ENCODE measurements around the gene BCL2. TPM values are rescaled to one million over a fixed set of nuclear protein-coding genes. Genes with fewer than 3 reads are reported as not detected.

Gene BCL2
- polyA plus RNA-seq, 1 experiment: 0.35 TPM

GRCh38 chr18:63160172-63160995 lies 159.2 kb downstream of the BCL2 start:
- Histone ChIP-seq H3K27me3 (ENCODE audit: control insufficient read depth, insufficient read depth, low read length) (peaks cover 12% of the 10 kb centered on the region), H3K4me3 (ENCODE audit: low read depth, low read length) (no peak overlapping the region), H3K27ac (ENCODE audit: low read depth, low read length) (no peak overlapping the region), H3K9me3 (ENCODE audit: control insufficient read depth, insufficient read depth, low read length) (no peaks in the 10 kb centered on the region)
- no peak for TF ChIP-seq CTCF (IDR thresholded peaks at IDR 0.05; ENCODE audit: low read depth, low read length)
- DNase-seq (ENCODE audit: low read depth, low spot score): no peak
- ChIA-PET POLR2A (no interaction called here), CTCF (interaction anchor here (1.3 kb wide), 1 partner anchor 279 kb away, joined by 4 read pairs; no protein-coding TSS in a partner anchor)

GRCh38 chr18:63159590-63159989 lies 160.0 kb downstream of the BCL2 start:
- ChIA-PET CTCF (no interaction called here), POLR2A (no interaction called here)
- H3K4me3 ChIP-seq (ENCODE audit: low read depth, low read length): no peak overlapping the region
- TF ChIP-seq CTCF (IDR thresholded peaks at IDR 0.05; ENCODE audit: low read depth, low read length): no peak
- no peaks in the 10 kb centered on the region for H3K9me3 ChIP-seq (ENCODE audit: control insufficient read depth, insufficient read depth, low read length)
- H3K27ac ChIP-seq (ENCODE audit: low read depth, low read length): no peak overlapping the region
- H3K27me3 ChIP-seq (ENCODE audit: control insufficient read depth, insufficient read depth, low read length): peaks cover 17% of the 10 kb centered on the region
- DNase-seq (ENCODE audit: low read depth, low spot score): no peak

- TF ChIP-seq CTCF (IDR thresholded peaks at IDR 0.05; ENCODE audit: low read depth, low read length): no peak
- CTCF ChIA-PET: no interaction called here
These were observed 160.8 kb downstream of the BCL2 start for GRCh38 chr18:63158676-63159291.

GRCh38 chr18:63158012-63158631 lies 161.4 kb downstream of the BCL2 start:
- H3K9me3 ChIP-seq (ENCODE audit: control insufficient read depth, insufficient read depth, low read length): no peaks in the 10 kb centered on the region
- CTCF ChIA-PET: no interaction called here
- DNase-seq (ENCODE audit: low read depth, low spot score): no peak
- no peak overlapping the region for H3K27ac ChIP-seq (ENCODE audit: low read depth, low read length)
- TF ChIP-seq CTCF (IDR thresholded peaks at IDR 0.05; ENCODE audit: low read depth, low read length): no peak
- no peak overlapping the region for H3K4me3 ChIP-seq (ENCODE audit: low read depth, low read length)
- peaks cover 25% of the 10 kb centered on the region for H3K27me3 ChIP-seq (ENCODE audit: control insufficient read depth, insufficient read depth, low read length)
- POLR2A ChIA-PET: no interaction called here

More at GRCh38 chr18:63158676-63159291, 160.8 kb downstream of the BCL2 start:
- no peak for DNase-seq (ENCODE audit: low read depth, low spot score)
- POLR2A ChIA-PET: no interaction called here
- Histone ChIP-seq H3K4me3 (ENCODE audit: low read depth, low read length) (no peak overlapping the region), H3K27me3 (ENCODE audit: control insufficient read depth, insufficient read depth, low read length) (peaks cover 21% of the 10 kb centered on the region), H3K9me3 (ENCODE audit: control insufficient read depth, insufficient read depth, low read length) (no peaks in the 10 kb centered on the region), H3K27ac (ENCODE audit: low read depth, low read length) (no peak overlapping the region)

All from AG04450 (cell line).